ENCODE results near the gene EML1.

DNA sequence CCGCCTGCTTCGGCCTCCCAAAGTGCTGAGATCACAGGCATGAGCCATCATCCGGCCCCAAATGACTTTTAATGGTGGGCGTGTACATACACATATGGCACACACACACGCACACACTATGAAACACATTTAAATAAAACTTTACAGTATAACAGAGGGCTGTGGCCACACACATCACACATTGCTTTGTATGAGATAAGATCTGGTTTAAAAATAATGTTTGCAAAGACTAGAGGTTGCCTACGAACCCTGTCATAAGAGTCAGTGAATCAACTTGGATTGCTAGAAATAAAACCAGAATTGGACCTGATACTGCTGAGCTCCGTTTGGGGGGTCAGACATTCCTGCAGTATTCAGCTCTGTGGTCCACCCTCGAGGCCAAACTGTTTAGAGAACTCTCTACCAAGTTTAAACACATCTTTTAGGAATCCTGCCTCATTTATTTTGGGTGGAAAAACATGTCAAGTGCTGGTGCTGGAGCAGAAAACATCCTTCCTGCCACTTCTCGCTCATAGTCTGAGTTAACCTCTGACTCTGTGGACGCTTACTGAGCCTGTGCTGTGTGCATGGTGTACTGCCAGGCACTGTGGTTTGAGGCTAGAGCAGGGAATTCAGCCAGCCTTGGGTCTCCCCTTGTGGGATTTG lies 47.8 kb upstream of the EML1 start:
- TF ChIP-seq CTCF (IDR thresholded peaks at IDR 0.05 in 4 of 5, conservative IDR thresholded peaks at IDR 0.05 in 1 of 5) (no peak), POLR2A (IDR thresholded peaks at IDR 0.05) (no peak)

Measured in gastrocnemius medialis (tissue), 4 donors.